DMS153 (cell line): ENCODE data around the gene HS3ST2.
A peak's percentile ranks its signal among the peaks of the same experiment; 100 is the strongest.
"Not testable (repeated sequence)": the region's sequence is repeated elsewhere in the genome, so short reads cannot be mapped to it uniquely, and the experiment has no call there.

ENCODE experiments used
- DNase-seq: peaks from one replicate; lab custom pipeline; 2025; lab: John Stamatoyannopoulos, UW

The HS3ST2 gene

GRCh38 chr16:22878955-22879354, 65.0 kb downstream of the HS3ST2 start:
- no peak for DNase-seq

- no peak for DNase-seq
These were observed 65.5 kb downstream of the HS3ST2 start for GRCh38 chr16:22879466-22879865.

GRCh38 chr16:22882981-22883380, 69.0 kb downstream of the HS3ST2 start:
- no peak for DNase-seq

GRCh38 chr16:22885951-22886350, 72.0 kb downstream of the HS3ST2 start:
- DNase-seq: no peak

- DNase-seq: no peak
These were observed 73.0 kb downstream of the HS3ST2 start for GRCh38 chr16:22886927-22887326.

GRCh38 chr16:22887445-22887844, 73.5 kb downstream of the HS3ST2 start:
- peak; percentile 78 for DNase-seq

- DNase-seq: no peak
These were observed 74.8 kb downstream of the HS3ST2 start for GRCh38 chr16:22888791-22889190.

- DNase-seq: peak; percentile 65
These were observed 77.0 kb downstream of the HS3ST2 start for GRCh38 chr16:22890976-22891375.

GRCh38 chr16:22897184-22897583, 83.2 kb downstream of the HS3ST2 start:
- no peak for DNase-seq

- DNase-seq: peak; percentile 9
These were observed 84.2 kb downstream of the HS3ST2 start for GRCh38 chr16:22898131-22898530.

GRCh38 chr16:22898874-22899348, 84.9 kb downstream of the HS3ST2 start:
- DNase-seq: peak; percentile 88

- not testable (repeated sequence) for DNase-seq
These were observed 85.6 kb downstream of the HS3ST2 start for GRCh38 chr16:22899567-22899966.

GRCh38 chr16:22900863-22901262, 86.9 kb downstream of the HS3ST2 start:
- DNase-seq: no peak

GRCh38 chr16:22901563-22901962, 87.6 kb downstream of the HS3ST2 start:
- DNase-seq: no peak

- no peak for DNase-seq
These were observed 89.8 kb downstream of the HS3ST2 start for GRCh38 chr16:22903716-22904115.

GRCh38 chr16:22912654-22913053, 98.7 kb downstream of the HS3ST2 start:
- DNase-seq: no peak

- DNase-seq: no peak
These were observed 101.0 kb downstream of the HS3ST2 start for GRCh38 chr16:22915003-22915402.

GRCh38 chr16:22923491-22923890, 109.5 kb downstream of the HS3ST2 start:
- no peak for DNase-seq

GRCh38 chr16:22924492-22924891, 110.5 kb downstream of the HS3ST2 start:
- peak; percentile 73 for DNase-seq

GRCh38 chr16:22926105-22926751, 112.3 kb downstream of the HS3ST2 start:
- DNase-seq: no peak

GRCh38 chr16:22927306-22927705, 113.3 kb downstream of the HS3ST2 start:
- no peak for DNase-seq

GRCh38 chr16:22928882-22929435, 115.0 kb downstream of the HS3ST2 start:
- DNase-seq: no peak

GRCh38 chr16:22929461-22929860, 115.5 kb downstream of the HS3ST2 start:
- no peak for DNase-seq
